ENCODE measurements around the gene LRP5.

The LRP5 gene

DNA sequence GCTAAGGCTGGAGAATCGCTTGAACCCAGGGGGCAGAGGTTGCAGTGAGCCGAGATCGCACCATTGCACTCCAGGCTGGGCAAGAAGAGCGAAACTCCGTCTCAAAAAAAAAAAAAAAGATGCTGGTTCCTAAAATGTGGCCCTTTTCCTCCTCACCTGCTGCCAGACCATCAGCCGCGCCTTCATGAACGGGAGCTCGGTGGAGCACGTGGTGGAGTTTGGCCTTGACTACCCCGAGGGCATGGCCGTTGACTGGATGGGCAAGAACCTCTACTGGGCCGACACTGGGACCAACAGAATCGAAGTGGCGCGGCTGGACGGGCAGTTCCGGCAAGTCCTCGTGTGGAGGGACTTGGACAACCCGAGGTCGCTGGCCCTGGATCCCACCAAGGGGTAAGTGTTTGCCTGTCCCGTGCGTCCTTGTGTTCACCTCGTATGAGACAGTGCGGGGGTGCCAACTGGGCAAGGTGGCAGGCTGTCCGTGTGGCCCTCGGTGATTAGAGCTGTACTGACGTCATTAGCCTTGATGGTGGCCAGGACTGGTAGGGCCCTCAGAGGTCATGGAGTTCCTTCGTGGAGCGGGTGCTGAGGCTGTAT lies 97.5 kb downstream of the LRP5 start:
- no peak overlapping the region for H2AFZ ChIP-seq (ENCODE audit: low read depth, low read length)
- WGBS = 91% methylated on average over 30 of the region's 30 CpGs
- H2BK5ac ChIP-seq (ENCODE audit: low read depth, low read length, poor library complexity, severe bottlenecking) = no peak overlapping the region
- no peak overlapping the region for H2BK120ac ChIP-seq (ENCODE audit: low read depth, low read length)
- no peak overlapping the region for H4K91ac ChIP-seq (ENCODE audit: low read length)
- H2BK15ac ChIP-seq (ENCODE audit: low read depth, poor library complexity, severe bottlenecking) = no peak overlapping the region
- H3K18ac ChIP-seq (ENCODE audit: low read depth in 1 of 2, low read length in 2 of 2) = no peak overlapping the region
- H3K14ac ChIP-seq (ENCODE audit: low read length in 2 of 2) = no peak overlapping the region
- H3K4ac ChIP-seq (ENCODE audit: low read depth in 1 of 2, low read length in 2 of 2) = no peak overlapping the region
- no peaks in the 10 kb centered on the region for H3K27me3 ChIP-seq (ENCODE audit: control insufficient read depth in 1 of 2, insufficient read depth in 1 of 2, low read length in 2 of 2)
- DNase-seq = no peak
- H3K4me1 ChIP-seq (ENCODE audit: control insufficient read depth, insufficient read depth, low read depth, low read length) = peaks cover 9% of the 10 kb centered on the region
- H3K9me3 ChIP-seq (ENCODE audit: control insufficient read depth, low read length) = no peaks in the 10 kb centered on the region
- H3K79me1 ChIP-seq (replicated peaks; ENCODE audit: low read length, poor library complexity, severe bottlenecking) = peaks cover 12% of the 10 kb centered on the region
- no peak overlapping the region for H3K4me2 ChIP-seq (ENCODE audit: low read length, poor library complexity, severe bottlenecking)
- peaks cover 49 to 66% of the 10 kb centered on the region in 2 experiments for H3K36me3 ChIP-seq (ENCODE audit: control insufficient read depth in 1 of 2, insufficient read depth in 2 of 2, low read depth in 1 of 2, low read length in 2 of 2)
- H3K23ac ChIP-seq (ENCODE audit: low read length in 2 of 2) = no peak overlapping the region
- no peak overlapping the region for H4K8ac ChIP-seq (ENCODE audit: low read length)
- H2AK5ac ChIP-seq (ENCODE audit: low read length, severe bottlenecking) = no peak overlapping the region
- no peak overlapping the region for H2BK12ac ChIP-seq (ENCODE audit: low read length in 2 of 2)
- H3K9ac ChIP-seq (ENCODE audit: low read length) = no peak overlapping the region
- no peak overlapping the region for H3K4me3 ChIP-seq (ENCODE audit: insufficient read depth in 1 of 2, low read depth in 1 of 2, low read length in 2 of 2)
- H3K27ac ChIP-seq (ENCODE audit: low read length, poor library complexity, severe bottlenecking) = no peak overlapping the region

DNA sequence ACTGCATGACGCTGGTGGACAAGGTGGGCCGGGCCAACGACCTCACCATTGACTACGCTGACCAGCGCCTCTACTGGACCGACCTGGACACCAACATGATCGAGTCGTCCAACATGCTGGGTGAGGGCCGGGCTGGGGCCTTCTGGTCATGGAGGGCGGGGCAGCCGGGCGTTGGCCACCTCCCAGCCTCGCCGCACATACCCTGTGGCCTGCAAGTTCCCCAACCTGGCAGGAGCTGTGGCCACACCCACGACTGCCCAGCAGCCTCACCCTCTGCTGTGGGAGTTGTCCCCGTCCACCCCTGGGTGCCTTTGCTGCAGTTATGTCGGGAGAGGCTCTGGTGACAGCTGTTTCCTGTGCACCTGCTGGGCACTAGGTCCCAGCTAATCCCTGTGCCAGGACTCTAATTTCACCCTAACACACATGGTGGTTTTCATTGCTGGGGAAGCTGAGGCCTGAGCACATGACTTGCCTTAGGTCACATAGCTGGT lies 99.2 kb downstream of the LRP5 start:
- WGBS = 95% methylated on average over 17 of the region's 17 CpGs
- Histone ChIP-seq H3K14ac (ENCODE audit: low read length in 2 of 2) (no peak overlapping the region), H3K9ac (ENCODE audit: low read length) (no peak overlapping the region)

DNA sequence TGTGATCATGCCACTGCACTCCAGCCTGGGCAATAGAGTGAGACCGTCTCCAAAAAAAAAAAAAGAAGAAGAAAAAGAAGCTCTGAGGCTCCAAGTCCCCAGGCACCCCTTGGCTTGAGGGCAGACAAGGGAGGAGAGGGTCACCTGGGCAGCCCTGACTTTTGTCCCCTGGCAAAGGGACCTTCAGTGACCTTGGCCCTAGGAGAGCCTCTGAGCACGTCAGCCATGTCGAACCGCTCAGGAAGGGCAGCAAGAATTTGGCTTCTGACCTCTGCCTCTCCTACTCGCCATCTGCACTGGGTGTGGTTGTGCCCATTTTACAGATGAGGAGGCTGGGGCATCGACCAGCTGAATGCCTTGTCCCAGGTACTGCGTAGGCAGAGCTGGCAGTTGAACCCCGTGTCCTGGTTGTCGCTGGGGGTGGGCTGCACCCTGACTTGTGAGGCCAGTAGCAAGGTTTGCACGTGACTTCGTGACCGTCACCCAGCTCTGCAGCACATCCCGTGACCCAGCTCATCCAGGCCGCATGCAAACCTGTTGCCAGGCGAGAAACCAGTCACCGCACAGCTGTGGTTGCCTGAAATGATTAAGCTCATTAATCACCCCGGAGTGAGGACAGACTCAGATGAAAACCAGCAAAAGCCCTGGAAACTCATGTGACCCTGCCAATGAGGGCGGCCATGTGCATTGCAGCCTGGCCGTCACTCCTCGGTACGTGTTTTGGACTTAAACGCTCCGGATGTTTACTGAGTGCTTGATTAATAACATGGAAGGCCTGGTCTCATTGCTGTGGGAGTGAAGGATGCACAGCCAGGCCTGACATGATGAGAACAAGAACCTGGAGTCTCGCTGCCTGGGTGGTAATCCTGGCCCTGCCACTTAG lies 100.4 kb downstream of the LRP5 start:
- H3K9me3 ChIP-seq (ENCODE audit: control insufficient read depth, low read length) = no peaks in the 10 kb centered on the region
- no peak overlapping the region for H4K8ac ChIP-seq (ENCODE audit: low read length)
- H3K23ac ChIP-seq (ENCODE audit: low read length in 2 of 2) = no peak overlapping the region
- H3K4ac ChIP-seq (ENCODE audit: low read depth in 1 of 2, low read length in 2 of 2) = no peak overlapping the region
- H3K4me2 ChIP-seq (ENCODE audit: low read length, poor library complexity, severe bottlenecking) = no peak overlapping the region
- peak overlapping the region in 1 of 2 experiments; percentile 23 for H3K4me3 ChIP-seq (ENCODE audit: insufficient read depth in 1 of 2, low read depth in 1 of 2, low read length in 2 of 2)
- H3K9ac ChIP-seq (ENCODE audit: low read length) = no peak overlapping the region
- no peak overlapping the region for H2BK5ac ChIP-seq (ENCODE audit: low read depth, low read length, poor library complexity, severe bottlenecking)
- H3K4me1 ChIP-seq (ENCODE audit: control insufficient read depth, insufficient read depth, low read depth, low read length) = peaks cover 7% of the 10 kb centered on the region
- H2BK15ac ChIP-seq (ENCODE audit: low read depth, poor library complexity, severe bottlenecking) = no peak overlapping the region
- DNase-seq = peak; percentile 73
- H4K91ac ChIP-seq (ENCODE audit: low read length) = no peak overlapping the region
- H3K27me3 ChIP-seq (ENCODE audit: control insufficient read depth in 1 of 2, insufficient read depth in 1 of 2, low read length in 2 of 2) = no peaks in the 10 kb centered on the region
- no peak overlapping the region for H3K27ac ChIP-seq (ENCODE audit: low read length, poor library complexity, severe bottlenecking)
- H3K79me1 ChIP-seq (replicated peaks; ENCODE audit: low read length, poor library complexity, severe bottlenecking) = peaks cover 11% of the 10 kb centered on the region
- no peak overlapping the region for H2BK120ac ChIP-seq (ENCODE audit: low read depth, low read length)
- no peak overlapping the region for H3K18ac ChIP-seq (ENCODE audit: low read depth in 1 of 2, low read length in 2 of 2)
- no peak overlapping the region for H2AK5ac ChIP-seq (ENCODE audit: low read length, severe bottlenecking)
- peaks cover 53 to 65% of the 10 kb centered on the region in 2 experiments for H3K36me3 ChIP-seq (ENCODE audit: control insufficient read depth in 1 of 2, insufficient read depth in 2 of 2, low read depth in 1 of 2, low read length in 2 of 2)
- no peak overlapping the region for H2BK12ac ChIP-seq (ENCODE audit: low read length in 2 of 2)
- H3K14ac ChIP-seq (ENCODE audit: low read length in 2 of 2) = no peak overlapping the region
- no peak overlapping the region for H2AFZ ChIP-seq (ENCODE audit: low read depth, low read length)
- 89% methylated on average over 24 of the region's 24 CpGs for WGBS

More for the DNA sequence above, 99.2 kb downstream of the LRP5 start:
- Histone ChIP-seq H2BK120ac (ENCODE audit: low read depth, low read length) (no peak overlapping the region), H3K36me3 (ENCODE audit: control insufficient read depth in 1 of 2, insufficient read depth in 2 of 2, low read depth in 1 of 2, low read length in 2 of 2) (peaks cover 51 to 67% of the 10 kb centered on the region in 2 experiments), H3K23ac (ENCODE audit: low read length in 2 of 2) (no peak overlapping the region), H3K9me3 (ENCODE audit: control insufficient read depth, low read length) (no peaks in the 10 kb centered on the region), H4K8ac (ENCODE audit: low read length) (no peak overlapping the region), H3K27ac (ENCODE audit: low read length, poor library complexity, severe bottlenecking) (no peak overlapping the region), H3K27me3 (ENCODE audit: control insufficient read depth in 1 of 2, insufficient read depth in 1 of 2, low read length in 2 of 2) (no peaks in the 10 kb centered on the region), H2AFZ (ENCODE audit: low read depth, low read length) (no peak overlapping the region), H3K4me2 (ENCODE audit: low read length, poor library complexity, severe bottlenecking) (no peak overlapping the region), H3K4me3 (ENCODE audit: insufficient read depth in 1 of 2, low read depth in 1 of 2, low read length in 2 of 2) (no peak overlapping the region), H4K91ac (ENCODE audit: low read length) (no peak overlapping the region), H2AK5ac (ENCODE audit: low read length, severe bottlenecking) (no peak overlapping the region), H3K4ac (ENCODE audit: low read depth in 1 of 2, low read length in 2 of 2) (no peak overlapping the region), H2BK15ac (ENCODE audit: low read depth, poor library complexity, severe bottlenecking) (no peak overlapping the region), H3K4me1 (ENCODE audit: control insufficient read depth, insufficient read depth, low read depth, low read length) (peaks cover 7% of the 10 kb centered on the region), H3K79me1 (replicated peaks; ENCODE audit: low read length, poor library complexity, severe bottlenecking) (peaks cover 12% of the 10 kb centered on the region), H3K18ac (ENCODE audit: low read depth in 1 of 2, low read length in 2 of 2) (no peak overlapping the region), H2BK5ac (ENCODE audit: low read depth, low read length, poor library complexity, severe bottlenecking) (no peak overlapping the region), H2BK12ac (ENCODE audit: low read length in 2 of 2) (no peak overlapping the region)
- no peak for DNase-seq

DNA sequence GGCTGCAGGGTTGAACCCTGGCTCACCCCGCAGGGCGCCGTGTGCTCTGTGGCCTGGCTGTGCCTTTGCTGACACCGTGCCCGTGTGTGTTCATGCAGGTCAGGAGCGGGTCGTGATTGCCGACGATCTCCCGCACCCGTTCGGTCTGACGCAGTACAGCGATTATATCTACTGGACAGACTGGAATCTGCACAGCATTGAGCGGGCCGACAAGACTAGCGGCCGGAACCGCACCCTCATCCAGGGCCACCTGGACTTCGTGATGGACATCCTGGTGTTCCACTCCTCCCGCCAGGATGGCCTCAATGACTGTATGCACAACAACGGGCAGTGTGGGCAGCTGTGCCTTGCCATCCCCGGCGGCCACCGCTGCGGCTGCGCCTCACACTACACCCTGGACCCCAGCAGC lies 101.2 kb downstream of the LRP5 start:
- Histone ChIP-seq H3K4me3 (ENCODE audit: insufficient read depth in 1 of 2, low read depth in 1 of 2, low read length in 2 of 2) (no peak overlapping the region), H4K91ac (ENCODE audit: low read length) (peak overlapping the region; percentile 2), H2BK5ac (ENCODE audit: low read depth, low read length, poor library complexity, severe bottlenecking) (no peak overlapping the region), H3K4me2 (ENCODE audit: low read length, poor library complexity, severe bottlenecking) (no peak overlapping the region), H3K4ac (ENCODE audit: low read depth in 1 of 2, low read length in 2 of 2) (no peak overlapping the region), H4K8ac (ENCODE audit: low read length) (no peak overlapping the region), H2AK5ac (ENCODE audit: low read length, severe bottlenecking) (no peak overlapping the region), H3K27me3 (ENCODE audit: control insufficient read depth in 1 of 2, insufficient read depth in 1 of 2, low read length in 2 of 2) (no peaks in the 10 kb centered on the region), H2BK120ac (ENCODE audit: low read depth, low read length) (no peak overlapping the region), H3K9ac (ENCODE audit: low read length) (no peak overlapping the region), H3K27ac (ENCODE audit: low read length, poor library complexity, severe bottlenecking) (no peak overlapping the region), H3K23ac (ENCODE audit: low read length in 2 of 2) (no peak overlapping the region), H3K79me1 (replicated peaks; ENCODE audit: low read length, poor library complexity, severe bottlenecking) (peaks cover 15% of the 10 kb centered on the region), H3K36me3 (ENCODE audit: control insufficient read depth in 1 of 2, insufficient read depth in 2 of 2, low read depth in 1 of 2, low read length in 2 of 2) (peaks cover 56 to 72% of the 10 kb centered on the region in 2 experiments), H3K18ac (ENCODE audit: low read depth in 1 of 2, low read length in 2 of 2) (no peak overlapping the region), H3K9me3 (ENCODE audit: control insufficient read depth, low read length) (no peaks in the 10 kb centered on the region), H2AFZ (ENCODE audit: low read depth, low read length) (no peak overlapping the region), H3K14ac (ENCODE audit: low read length in 2 of 2) (no peak overlapping the region), H2BK12ac (ENCODE audit: low read length in 2 of 2) (no peak overlapping the region), H2BK15ac (ENCODE audit: low read depth, poor library complexity, severe bottlenecking) (no peak overlapping the region), H3K4me1 (ENCODE audit: control insufficient read depth, insufficient read depth, low read depth, low read length) (peaks cover 7% of the 10 kb centered on the region)
- no peak for DNase-seq
- WGBS = 97% methylated on average over 27 of the region's 27 CpGs
